ENCODE measurements around the gene NBEA.

The NBEA gene

GRCh38 chr13:35146686-35147085 lies 204.6 kb downstream of the NBEA start:
- Histone ChIP-seq H3K27ac (ENCODE audit: insufficient read depth, low read length, poor library complexity, severe bottlenecking) (no peak overlapping the region), H3K9me3 (ENCODE audit: control insufficient read depth, low read length) (no peaks in the 10 kb centered on the region), H3K4me3 (ENCODE audit: insufficient read depth, low read depth, low read length, poor library complexity, severe bottlenecking) (no peak overlapping the region), H3K27me3 (replicated peaks; ENCODE audit: control insufficient read depth, insufficient read depth, low read length, poor library complexity, severe bottlenecking) (no peaks in the 10 kb centered on the region), H3K4me1 (ENCODE audit: control insufficient read depth, insufficient read depth, low read length, poor library complexity, severe bottlenecking) (no peaks in the 10 kb centered on the region), H3K36me3 (ENCODE audit: control insufficient read depth, insufficient read depth, low read length) (no peaks in the 10 kb centered on the region)
- DNase-seq: no peak

- H3K27ac ChIP-seq (ENCODE audit: insufficient read depth, low read length, poor library complexity, severe bottlenecking): no peak overlapping the region
- DNase-seq: no peak
- H3K4me1 ChIP-seq (ENCODE audit: control insufficient read depth, insufficient read depth, low read length, poor library complexity, severe bottlenecking): no peaks in the 10 kb centered on the region
Measured at GRCh38 chr13:35157143-35157755, 215.2 kb downstream of the NBEA start.

GRCh38 chr13:35159041-35159440 lies 217.0 kb downstream of the NBEA start:
- Histone ChIP-seq H3K4me3 (ENCODE audit: insufficient read depth, low read depth, low read length, poor library complexity, severe bottlenecking) (no peak overlapping the region), H3K27me3 (replicated peaks; ENCODE audit: control insufficient read depth, insufficient read depth, low read length, poor library complexity, severe bottlenecking) (no peaks in the 10 kb centered on the region), H3K4me1 (ENCODE audit: control insufficient read depth, insufficient read depth, low read length, poor library complexity, severe bottlenecking) (no peaks in the 10 kb centered on the region), H3K9me3 (ENCODE audit: control insufficient read depth, low read length) (no peaks in the 10 kb centered on the region), H3K27ac (ENCODE audit: insufficient read depth, low read length, poor library complexity, severe bottlenecking) (no peak overlapping the region), H3K36me3 (ENCODE audit: control insufficient read depth, insufficient read depth, low read length) (no peaks in the 10 kb centered on the region)
- no peak for DNase-seq

More at GRCh38 chr13:35157143-35157755, 215.2 kb downstream of the NBEA start:
- Histone ChIP-seq H3K36me3 (ENCODE audit: control insufficient read depth, insufficient read depth, low read length) (no peaks in the 10 kb centered on the region), H3K9me3 (ENCODE audit: control insufficient read depth, low read length) (no peaks in the 10 kb centered on the region), H3K4me3 (ENCODE audit: insufficient read depth, low read depth, low read length, poor library complexity, severe bottlenecking) (no peak overlapping the region), H3K27me3 (replicated peaks; ENCODE audit: control insufficient read depth, insufficient read depth, low read length, poor library complexity, severe bottlenecking) (no peaks in the 10 kb centered on the region)

DNA sequence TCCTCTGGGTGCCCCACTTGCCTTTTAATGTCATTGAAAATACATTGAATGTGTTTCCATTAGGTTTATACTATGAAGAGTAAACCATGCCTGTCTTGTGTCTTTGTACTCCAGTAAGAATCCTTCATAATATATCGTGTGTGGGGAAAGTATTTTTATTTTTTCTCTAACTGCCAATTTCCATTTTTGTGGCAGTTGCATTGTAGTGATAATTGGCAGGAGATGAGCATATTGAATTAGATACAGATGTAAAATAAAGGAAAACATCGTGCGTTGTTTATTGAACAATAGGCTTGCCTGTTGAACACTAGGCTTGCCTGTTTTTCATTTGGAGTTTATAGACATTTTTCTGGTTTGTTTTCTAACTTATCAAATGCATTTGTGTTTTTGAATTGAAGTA lies 218.8 kb downstream of the NBEA start:
- Histone ChIP-seq H3K4me3 (ENCODE audit: insufficient read depth, low read depth, low read length, poor library complexity, severe bottlenecking) (no peak overlapping the region), H3K36me3 (ENCODE audit: control insufficient read depth, insufficient read depth, low read length) (no peaks in the 10 kb centered on the region), H3K27ac (ENCODE audit: insufficient read depth, low read length, poor library complexity, severe bottlenecking) (no peak overlapping the region), H3K4me1 (ENCODE audit: control insufficient read depth, insufficient read depth, low read length, poor library complexity, severe bottlenecking) (no peaks in the 10 kb centered on the region), H3K9me3 (ENCODE audit: control insufficient read depth, low read length) (no peaks in the 10 kb centered on the region), H3K27me3 (replicated peaks; ENCODE audit: control insufficient read depth, insufficient read depth, low read length, poor library complexity, severe bottlenecking) (no peaks in the 10 kb centered on the region)
- no peak for DNase-seq

DNA sequence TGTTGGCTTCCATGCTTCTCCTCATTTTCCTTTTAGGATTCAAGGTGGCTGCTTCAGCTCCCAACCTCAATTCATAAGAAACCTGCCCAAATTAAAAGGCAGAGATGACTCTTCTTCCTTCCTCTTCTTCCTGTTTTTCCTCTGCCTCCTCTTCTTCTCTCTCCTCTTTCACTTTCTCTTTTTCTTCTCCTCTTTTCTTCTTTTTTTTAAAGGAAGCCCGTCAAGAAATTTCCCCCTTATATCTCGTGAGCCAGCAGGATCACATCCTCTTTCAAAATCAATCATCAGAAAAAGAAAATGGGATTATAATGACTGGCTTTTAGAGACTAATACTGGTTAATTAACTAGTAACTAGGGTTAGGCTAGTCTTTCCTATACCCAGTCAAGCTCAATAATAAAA lies 220.3 kb downstream of the NBEA start:
- no peaks in the 10 kb centered on the region for H3K27me3 ChIP-seq (replicated peaks; ENCODE audit: control insufficient read depth, insufficient read depth, low read length, poor library complexity, severe bottlenecking)
- no peaks in the 10 kb centered on the region for H3K36me3 ChIP-seq (ENCODE audit: control insufficient read depth, insufficient read depth, low read length)
- no peaks in the 10 kb centered on the region for H3K9me3 ChIP-seq (ENCODE audit: control insufficient read depth, low read length)
- no peak overlapping the region for H3K4me3 ChIP-seq (ENCODE audit: insufficient read depth, low read depth, low read length, poor library complexity, severe bottlenecking)
- no peak for DNase-seq
- H3K27ac ChIP-seq (ENCODE audit: insufficient read depth, low read length, poor library complexity, severe bottlenecking): no peak overlapping the region
- H3K4me1 ChIP-seq (ENCODE audit: control insufficient read depth, insufficient read depth, low read length, poor library complexity, severe bottlenecking): no peaks in the 10 kb centered on the region

- H3K4me3 ChIP-seq (ENCODE audit: insufficient read depth, low read depth, low read length, poor library complexity, severe bottlenecking): no peak overlapping the region
- DNase-seq: no peak
- H3K27me3 ChIP-seq (replicated peaks; ENCODE audit: control insufficient read depth, insufficient read depth, low read length, poor library complexity, severe bottlenecking): no peaks in the 10 kb centered on the region
- no peaks in the 10 kb centered on the region for H3K4me1 ChIP-seq (ENCODE audit: control insufficient read depth, insufficient read depth, low read length, poor library complexity, severe bottlenecking)
- no peaks in the 10 kb centered on the region for H3K36me3 ChIP-seq (ENCODE audit: control insufficient read depth, insufficient read depth, low read length)
- H3K27ac ChIP-seq (ENCODE audit: insufficient read depth, low read length, poor library complexity, severe bottlenecking): no peak overlapping the region
- no peaks in the 10 kb centered on the region for H3K9me3 ChIP-seq (ENCODE audit: control insufficient read depth, low read length)
Measured at GRCh38 chr13:35163674-35164073, 221.6 kb downstream of the NBEA start.

- Histone ChIP-seq H3K4me1 (ENCODE audit: control insufficient read depth, insufficient read depth, low read length, poor library complexity, severe bottlenecking) (no peaks in the 10 kb centered on the region), H3K9me3 (ENCODE audit: control insufficient read depth, low read length) (no peaks in the 10 kb centered on the region), H3K27ac (ENCODE audit: insufficient read depth, low read length, poor library complexity, severe bottlenecking) (no peak overlapping the region), H3K27me3 (replicated peaks; ENCODE audit: control insufficient read depth, insufficient read depth, low read length, poor library complexity, severe bottlenecking) (no peaks in the 10 kb centered on the region), H3K4me3 (ENCODE audit: insufficient read depth, low read depth, low read length, poor library complexity, severe bottlenecking) (no peak overlapping the region), H3K36me3 (ENCODE audit: control insufficient read depth, insufficient read depth, low read length) (no peaks in the 10 kb centered on the region)
- DNase-seq: no peak
Measured at GRCh38 chr13:35164324-35164932, 222.4 kb downstream of the NBEA start.

DNA sequence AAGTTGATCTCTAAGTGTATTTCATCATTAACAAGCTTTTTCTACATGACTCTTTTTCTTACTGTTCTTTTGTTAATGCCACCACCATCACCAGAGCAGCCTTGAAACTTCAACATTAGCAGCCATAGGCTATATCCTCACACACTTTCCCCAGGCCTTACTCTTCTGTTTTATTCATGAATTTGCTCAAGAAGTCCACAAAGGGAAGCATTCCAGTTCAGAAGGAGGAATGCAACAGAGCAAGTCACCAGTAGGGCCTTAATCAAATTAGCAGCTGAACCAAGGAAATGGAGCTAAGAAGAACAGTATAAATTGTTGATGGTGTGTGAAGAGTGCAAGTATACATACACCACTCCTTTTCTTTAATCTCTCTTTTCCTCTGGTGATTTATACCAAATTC lies 223.1 kb downstream of the NBEA start:
- no peak for DNase-seq
- Histone ChIP-seq H3K36me3 (ENCODE audit: control insufficient read depth, insufficient read depth, low read length) (no peaks in the 10 kb centered on the region), H3K4me1 (ENCODE audit: control insufficient read depth, insufficient read depth, low read length, poor library complexity, severe bottlenecking) (no peaks in the 10 kb centered on the region), H3K27ac (ENCODE audit: insufficient read depth, low read length, poor library complexity, severe bottlenecking) (no peak overlapping the region), H3K27me3 (replicated peaks; ENCODE audit: control insufficient read depth, insufficient read depth, low read length, poor library complexity, severe bottlenecking) (no peaks in the 10 kb centered on the region), H3K4me3 (ENCODE audit: insufficient read depth, low read depth, low read length, poor library complexity, severe bottlenecking) (no peak overlapping the region), H3K9me3 (ENCODE audit: control insufficient read depth, low read length) (no peaks in the 10 kb centered on the region)

DNA sequence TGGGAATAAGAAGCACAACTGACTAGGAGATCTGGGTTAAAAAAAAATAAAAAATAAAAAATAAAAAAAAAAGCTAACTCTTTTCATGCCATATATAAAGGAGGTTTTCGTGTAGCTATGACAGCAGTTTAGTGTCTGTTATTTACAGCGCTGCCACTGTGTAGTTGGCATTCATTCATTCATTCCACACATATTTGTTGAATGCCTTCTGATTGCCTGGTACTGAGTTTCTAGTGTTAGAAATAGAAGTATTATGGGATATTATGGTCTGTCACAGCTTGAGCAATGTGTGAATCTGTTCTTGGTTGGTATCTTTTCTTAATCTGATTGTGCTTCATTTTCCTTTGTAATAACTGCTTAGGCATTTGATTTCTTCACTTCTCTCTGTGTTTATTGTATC lies 237.4 kb downstream of the NBEA start:
- Histone ChIP-seq H3K9me3 (ENCODE audit: control insufficient read depth, low read length) (no peaks in the 10 kb centered on the region), H3K4me1 (ENCODE audit: control insufficient read depth, insufficient read depth, low read length, poor library complexity, severe bottlenecking) (no peaks in the 10 kb centered on the region), H3K36me3 (ENCODE audit: control insufficient read depth, insufficient read depth, low read length) (no peaks in the 10 kb centered on the region), H3K27ac (ENCODE audit: insufficient read depth, low read length, poor library complexity, severe bottlenecking) (no peak overlapping the region), H3K4me3 (ENCODE audit: insufficient read depth, low read depth, low read length, poor library complexity, severe bottlenecking) (no peak overlapping the region), H3K27me3 (replicated peaks; ENCODE audit: control insufficient read depth, insufficient read depth, low read length, poor library complexity, severe bottlenecking) (no peaks in the 10 kb centered on the region)
- no peak for DNase-seq

- no peak for DNase-seq
- no peaks in the 10 kb centered on the region for H3K4me1 ChIP-seq (ENCODE audit: control insufficient read depth, insufficient read depth, low read length, poor library complexity, severe bottlenecking)
- H3K27me3 ChIP-seq (replicated peaks; ENCODE audit: control insufficient read depth, insufficient read depth, low read length, poor library complexity, severe bottlenecking): no peaks in the 10 kb centered on the region
- no peaks in the 10 kb centered on the region for H3K36me3 ChIP-seq (ENCODE audit: control insufficient read depth, insufficient read depth, low read length)
- H3K9me3 ChIP-seq (ENCODE audit: control insufficient read depth, low read length): no peaks in the 10 kb centered on the region
- no peak overlapping the region for H3K27ac ChIP-seq (ENCODE audit: insufficient read depth, low read length, poor library complexity, severe bottlenecking)
- H3K4me3 ChIP-seq (ENCODE audit: insufficient read depth, low read depth, low read length, poor library complexity, severe bottlenecking): no peak overlapping the region
Measured at GRCh38 chr13:35179920-35180663, 238.0 kb downstream of the NBEA start.
